Tibial artery (tissue), 4 donors: ENCODE measurements around the gene SLMAP.

ENCODE experiments used
- DNase-seq, 2 donors: peaks; one replicate each; pipeline ENCODE4 v3.0.0-alpha.2; 2019
- H3K27ac ChIP-seq, 2 donors: fragments of 200-600 bp; sonication (generic) in 1 of 2; 1 replicate in 1 of 2; 2 replicates in 1 of 2; pipeline ENCODE4 v1.5.1; 2018 to 2019; ENCODE audit warnings: mild to moderate bottlenecking in 1 of 2
- H3K27me3 ChIP-seq, 2 donors: fragments of 200-600 bp; sonication (generic) in 1 of 2; one replicate each; pipeline versions ENCODE4 v1.5.1 to v1.6.0; 2016 to 2019
- H3K36me3 ChIP-seq, 3 donors: fragments of 200-600 bp; sonication (generic) in 2 of 3; one replicate each; pipeline ENCODE4 v1.5.1; 2016 to 2019; ENCODE audit warnings: mild to moderate bottlenecking in 2 of 3
- H3K4me1 ChIP-seq, 4 donors: fragments of 200-600 bp; sonication (generic) in 2 of 4; 1 replicate in 3 of 4; 2 replicates in 1 of 4; pipeline ENCODE4 v1.5.1; 2016 to 2019
- H3K4me3 ChIP-seq, 2 donors: fragments of 200-600 bp; sonication (generic) in 1 of 2; 1 replicate in 1 of 2; 2 replicates in 1 of 2; pipeline ENCODE4 v1.5.1; 2018 to 2019; ENCODE audit warnings: mild to moderate bottlenecking in 2 of 2
- H3K9me3 ChIP-seq, 3 donors: fragments of 200-600 bp; sonication (generic) in 1 of 3; one replicate each; pipeline ENCODE4 v1.5.1; 2016 to 2019
- CTCF ChIP-seq, 2 experiments: fragments of 200-600 bp in 1 of 2; fragments of 450-650 bp in 1 of 2; IDR thresholded peaks; one replicate each; pipeline ENCODE4 v1.5.1; 2017 to 2019; ENCODE audit warnings: antibody characterized with exemption in 2 of 2, mild to moderate bottlenecking in 1 of 2, moderate library complexity in 1 of 2
- intact Hi-C: fragments of 100-400 bp; cut with DNase I; formaldehyde crosslinking; loops from one replicate; pipeline ENCODE4 v1.15.0; 2023; ENCODE audit warnings: low total_unique reads

SLMAP gene

GRCh38 chr3:57730682-57731081 lies 25.4 kb upstream of the SLMAP start:
- TF ChIP-seq CTCF (IDR thresholded peaks at IDR 0.05), result no peak

GRCh38 chr3:57731311-57731710 lies 24.8 kb upstream of the SLMAP start:
- Histone ChIP-seq H3K27ac (no peak overlapping the region), H3K4me1 (no peaks in the 10 kb centered on the region), H3K27me3 (no peaks in the 10 kb centered on the region), H3K36me3 (no peaks in the 10 kb centered on the region), H3K4me3 (no peak overlapping the region), H3K9me3 (no peaks in the 10 kb centered on the region)
- intact Hi-C loops, result no loop called here
- DNase-seq, result no peak
- TF ChIP-seq CTCF (IDR thresholded peaks at IDR 0.05), result no peak

More at GRCh38 chr3:57730682-57731081, 25.4 kb upstream of the SLMAP start:
- Histone ChIP-seq H3K27me3 (no peaks in the 10 kb centered on the region), H3K4me1 (no peaks in the 10 kb centered on the region), H3K9me3 (no peaks in the 10 kb centered on the region), H3K4me3 (no peak overlapping the region), H3K36me3 (no peaks in the 10 kb centered on the region), H3K27ac (no peak overlapping the region)
- intact Hi-C loops, result no loop called here
- DNase-seq, result no peak

- no peak overlapping the region for H3K27ac ChIP-seq
- no peaks in the 10 kb centered on the region for H3K9me3 ChIP-seq
- intact Hi-C loops, result no loop called here
- no peaks in the 10 kb centered on the region for H3K4me1 ChIP-seq
- DNase-seq, result no peak
- no peak for TF ChIP-seq CTCF (IDR thresholded peaks at IDR 0.05)
- no peaks in the 10 kb centered on the region for H3K27me3 ChIP-seq
- H3K36me3 ChIP-seq, result no peaks in the 10 kb centered on the region
- no peak overlapping the region for H3K4me3 ChIP-seq
Observed at GRCh38 chr3:57733790-57734189, 22.3 kb upstream of the SLMAP start.

- H3K27ac ChIP-seq, result no peak overlapping the region
- no peaks in the 10 kb centered on the region for H3K9me3 ChIP-seq
- DNase-seq, result no peak
- H3K27me3 ChIP-seq, result no peaks in the 10 kb centered on the region
- intact Hi-C loops, result no loop called here
- H3K4me3 ChIP-seq, result no peak overlapping the region
- no peaks in the 10 kb centered on the region for H3K4me1 ChIP-seq
- no peak for TF ChIP-seq CTCF (IDR thresholded peaks at IDR 0.05)
- no peaks in the 10 kb centered on the region for H3K36me3 ChIP-seq
Observed at GRCh38 chr3:57735405-57735804, 20.7 kb upstream of the SLMAP start.

- Histone ChIP-seq H3K27ac (no peak overlapping the region), H3K36me3 (no peaks in the 10 kb centered on the region), H3K4me1 (no peaks in the 10 kb centered on the region), H3K27me3 (no peaks in the 10 kb centered on the region), H3K4me3 (no peak overlapping the region), H3K9me3 (no peaks in the 10 kb centered on the region)
- intact Hi-C loops, result no loop called here
- TF ChIP-seq CTCF (IDR thresholded peaks at IDR 0.05), result no peak
- DNase-seq, result no peak
Observed at GRCh38 chr3:57737840-57738239, 18.3 kb upstream of the SLMAP start.

- H3K27ac ChIP-seq, result no peak overlapping the region
- no peaks in the 10 kb centered on the region for H3K36me3 ChIP-seq
- TF ChIP-seq CTCF (IDR thresholded peaks at IDR 0.05), result no peak
- H3K4me3 ChIP-seq, result no peak overlapping the region
- no peaks in the 10 kb centered on the region for H3K9me3 ChIP-seq
- intact Hi-C loops, result no loop called here
- H3K27me3 ChIP-seq, result no peaks in the 10 kb centered on the region
- no peaks in the 10 kb centered on the region for H3K4me1 ChIP-seq
- no peak for DNase-seq
Observed at GRCh38 chr3:57738391-57738790, 17.7 kb upstream of the SLMAP start.
